ENCODE measurements around the gene CES4A.

GRCh38 chr16:67024384-67025209 is 36.2 kb downstream of the CES4A start:
- TF ChIP-seq TAF1 (IDR thresholded peaks at IDR 0.05; ENCODE audit: low read depth, low read length) = no peak
- no peak for TF ChIP-seq POLR2A (IDR thresholded peaks at IDR 0.05; ENCODE audit: low read depth, low read length)
